HG03045 (cell line): Measurements from ENCODE around the gene ELL.

Experiments
- ATAC-seq: cut with Tn5 transposase; IDR thresholded peaks from one replicate; pipeline ENCODE4 v1.9.1; 2021; ENCODE audit warnings: mild to moderate bottlenecking, moderate library complexity; ENCODE audit not compliant: unreplicated experiment

The ELL gene

GRCh38 chr19:18449552-18449951, 72.3 kb downstream of the ELL start:
- no peak for ATAC-seq

DNA sequence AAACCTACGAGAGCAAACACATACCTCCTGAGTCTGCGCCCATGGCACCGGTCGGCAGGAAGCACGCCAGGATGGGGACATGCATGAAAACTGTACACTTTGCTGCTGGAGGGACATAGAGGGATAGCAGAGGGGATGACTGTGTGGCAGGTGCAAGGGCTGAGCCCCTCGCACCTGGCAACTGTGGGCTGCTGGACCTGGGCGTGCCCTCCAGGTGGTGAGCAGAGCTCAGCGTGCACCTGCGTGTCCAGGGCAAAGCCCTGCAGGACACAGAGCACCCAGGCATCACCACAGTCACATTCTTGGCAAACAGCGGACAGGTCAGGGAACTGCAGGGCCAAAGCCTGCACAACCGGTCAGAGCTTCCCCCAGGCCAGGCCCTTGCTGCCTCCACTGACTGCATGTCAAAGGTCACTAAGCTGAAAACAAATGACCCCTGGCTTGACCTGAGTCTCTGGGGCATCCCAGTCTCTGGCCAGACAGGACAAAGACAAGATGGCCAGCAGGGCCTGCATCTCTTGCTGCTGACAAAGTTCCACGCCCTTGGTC, 75.0 kb downstream of the ELL start:
- ATAC-seq = no peak

DNA sequence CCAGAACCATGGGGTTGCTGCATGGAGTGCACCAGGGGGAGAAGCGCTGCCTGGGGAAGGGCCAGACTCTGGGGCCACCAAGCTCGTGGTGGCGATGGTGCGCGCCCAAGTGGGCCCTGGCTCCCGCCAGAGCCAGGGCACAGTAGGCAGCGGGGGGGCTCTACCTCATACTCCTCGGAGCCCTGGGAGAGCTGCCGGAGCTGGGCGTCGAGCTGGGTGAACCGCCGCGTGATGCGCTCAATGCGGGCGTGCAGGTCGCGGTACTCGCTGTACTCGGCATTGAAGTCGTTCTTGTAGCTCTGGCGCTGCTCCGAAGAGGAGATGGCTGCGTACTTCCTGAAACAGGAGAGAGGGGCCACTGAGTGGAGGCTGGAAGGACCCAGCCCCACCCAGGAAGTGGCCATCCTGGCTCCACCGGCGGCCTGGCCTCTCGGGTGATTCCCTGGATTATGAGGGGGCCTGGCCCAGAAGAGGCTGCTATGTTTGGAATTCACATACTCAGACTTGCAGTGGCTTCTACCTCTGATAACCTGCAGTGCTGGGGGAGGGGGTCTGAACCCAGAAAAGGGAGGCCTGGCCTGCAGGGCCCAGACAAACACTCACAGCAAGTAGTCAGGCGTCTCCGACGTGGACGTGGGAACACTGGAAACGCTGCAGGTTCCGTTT, 75.6 kb downstream of the ELL start:
- no peak for ATAC-seq

GRCh38 chr19:18445262-18445948, 76.5 kb downstream of the ELL start:
- ATAC-seq = no peak

DNA sequence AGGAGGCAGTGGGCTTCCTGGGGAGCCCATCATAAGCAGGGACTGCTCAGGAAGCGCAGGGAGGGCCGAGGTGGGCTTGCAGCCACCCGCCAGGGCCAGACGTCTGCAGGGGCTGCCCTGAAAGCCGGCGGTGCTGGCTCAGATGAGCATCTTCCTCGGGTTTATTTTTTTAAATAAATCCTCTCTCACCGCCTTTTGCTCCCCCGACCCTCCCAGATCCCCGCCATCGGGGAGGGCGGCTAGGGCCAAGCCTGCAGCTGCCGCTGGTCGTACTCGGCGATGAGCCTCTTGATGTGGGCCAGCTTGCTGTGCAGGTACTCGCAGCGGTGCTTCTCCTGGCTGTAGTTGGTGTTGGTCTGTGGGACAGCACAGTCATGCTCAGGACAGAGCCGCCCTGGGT, 77.4 kb downstream of the ELL start:
- no peak for ATAC-seq

GRCh38 chr19:18443831-18444230, 78.0 kb downstream of the ELL start:
- no peak for ATAC-seq

DNA sequence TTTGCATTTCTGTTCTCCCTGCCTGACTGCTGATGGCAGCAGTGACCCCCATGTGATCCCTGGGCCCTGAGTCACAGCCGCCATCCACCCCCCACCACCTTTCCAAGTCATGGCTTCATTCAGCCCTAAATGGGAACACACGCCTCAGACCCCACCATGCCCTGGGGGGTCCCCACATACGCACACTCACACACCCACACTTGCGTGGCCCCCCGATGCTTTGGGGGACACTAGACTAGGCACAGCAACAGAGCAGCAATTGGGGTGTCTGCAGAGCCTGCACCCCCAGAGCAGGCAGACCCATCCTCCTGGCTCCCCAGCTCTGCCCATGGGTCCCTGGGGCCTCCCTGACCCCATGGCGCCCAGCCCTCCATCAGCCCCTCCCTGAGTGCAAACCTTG, 78.5 kb downstream of the ELL start:
- no peak for ATAC-seq

DNA sequence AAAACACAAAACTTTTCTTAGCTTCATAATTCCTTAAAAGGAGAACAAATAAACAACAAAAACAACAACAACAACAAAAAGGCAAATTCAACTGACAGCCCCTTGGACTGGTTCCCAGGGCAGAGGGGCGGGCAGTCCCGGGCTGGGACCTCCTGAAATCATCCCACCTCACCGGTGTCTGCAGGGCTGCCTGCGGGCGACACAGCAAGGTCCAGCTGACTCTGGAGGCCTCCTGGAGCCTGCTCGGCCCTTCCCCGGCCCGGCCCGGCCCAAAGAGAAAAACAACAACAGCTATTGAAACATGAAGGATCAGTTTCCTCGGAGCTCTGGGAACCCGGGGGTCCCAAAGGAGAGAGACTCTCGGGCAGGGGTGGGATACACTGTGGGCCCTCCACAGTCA, 78.9 kb downstream of the ELL start:
- ATAC-seq = no peak

- ATAC-seq = no peak
Measured at GRCh38 chr19:18441804-18442788, 79.8 kb downstream of the ELL start.

DNA sequence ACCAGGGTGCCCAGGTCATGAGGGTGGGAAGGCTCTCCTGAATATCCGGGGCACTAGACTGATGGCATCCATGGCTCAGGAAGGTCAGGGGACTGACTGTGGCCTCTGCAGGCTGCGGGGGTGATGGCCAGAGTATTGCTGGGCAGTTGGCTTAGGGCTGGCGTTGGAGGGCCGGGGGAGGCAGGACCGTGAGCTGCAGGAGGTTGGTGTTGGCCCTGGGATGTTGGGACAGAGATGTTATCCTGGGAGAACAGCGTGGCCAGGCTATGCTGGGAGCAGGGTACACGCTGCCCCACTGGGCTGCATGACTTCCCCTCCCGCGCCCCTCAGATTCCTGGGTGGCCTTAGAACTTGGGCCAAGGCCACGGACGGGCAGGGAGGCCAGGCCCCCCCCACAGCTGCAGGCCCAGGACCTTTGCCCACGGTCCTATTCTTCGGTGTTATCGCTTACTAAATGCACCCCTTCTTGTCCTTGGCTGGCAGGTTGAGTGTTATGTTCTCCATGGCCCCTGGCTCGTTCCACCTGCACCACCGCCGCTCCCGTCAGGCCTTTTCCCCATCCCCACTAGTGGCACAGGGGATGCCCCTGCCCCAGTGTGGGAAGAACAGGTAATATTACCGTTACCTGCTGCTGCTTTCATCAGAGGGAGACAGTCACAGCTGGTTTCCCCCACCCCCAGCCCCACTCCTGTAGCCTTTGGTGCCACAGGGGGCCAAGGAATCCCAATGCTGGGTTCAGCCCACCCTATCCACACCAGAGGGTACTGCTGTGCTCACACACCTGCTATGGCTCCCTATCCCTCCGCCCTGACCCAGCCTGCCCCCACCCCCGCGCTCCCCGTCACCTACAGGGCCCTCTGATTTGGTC, 80.7 kb downstream of the ELL start:
- ATAC-seq = no peak

DNA sequence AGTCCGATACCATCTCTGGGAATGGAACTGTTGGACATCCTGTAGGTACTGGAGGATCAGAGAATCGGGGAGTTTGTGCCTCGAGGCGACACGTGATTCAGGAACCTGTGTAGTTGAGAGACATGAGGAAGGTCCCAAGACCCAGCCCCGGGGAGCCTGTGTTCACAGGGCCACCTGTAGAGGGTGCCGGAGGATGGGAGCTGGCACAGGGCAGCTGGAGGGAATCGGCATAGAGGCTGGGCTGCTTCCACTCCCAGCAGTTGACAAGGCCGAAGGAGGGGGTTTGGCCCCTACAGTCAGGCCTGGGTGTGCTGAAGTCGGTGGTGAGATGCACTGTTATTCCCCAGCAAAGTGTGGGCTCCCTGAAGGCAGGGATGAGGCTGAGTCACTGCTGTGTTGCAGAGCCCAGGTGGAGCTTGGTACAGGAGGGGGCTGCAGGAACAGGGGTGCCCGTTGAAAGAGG, 81.4 kb downstream of the ELL start:
- no peak for ATAC-seq

DNA sequence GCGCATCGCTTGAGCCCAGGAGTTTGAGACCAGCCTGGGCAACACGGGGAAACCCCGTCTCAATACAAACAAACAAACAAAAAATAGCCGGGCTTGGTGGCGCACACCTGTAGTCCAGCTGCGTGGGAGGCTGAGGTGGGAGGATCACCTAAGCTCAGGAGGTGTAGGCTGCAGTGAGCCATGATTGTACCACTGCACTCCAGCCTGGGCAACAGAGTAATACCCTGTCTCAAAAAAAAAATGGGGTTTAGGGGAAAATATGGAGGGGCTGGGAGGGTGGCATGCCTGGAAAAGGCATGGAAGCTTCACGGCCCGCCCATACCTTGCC, 82.0 kb downstream of the ELL start:
- ATAC-seq = no peak

DNA sequence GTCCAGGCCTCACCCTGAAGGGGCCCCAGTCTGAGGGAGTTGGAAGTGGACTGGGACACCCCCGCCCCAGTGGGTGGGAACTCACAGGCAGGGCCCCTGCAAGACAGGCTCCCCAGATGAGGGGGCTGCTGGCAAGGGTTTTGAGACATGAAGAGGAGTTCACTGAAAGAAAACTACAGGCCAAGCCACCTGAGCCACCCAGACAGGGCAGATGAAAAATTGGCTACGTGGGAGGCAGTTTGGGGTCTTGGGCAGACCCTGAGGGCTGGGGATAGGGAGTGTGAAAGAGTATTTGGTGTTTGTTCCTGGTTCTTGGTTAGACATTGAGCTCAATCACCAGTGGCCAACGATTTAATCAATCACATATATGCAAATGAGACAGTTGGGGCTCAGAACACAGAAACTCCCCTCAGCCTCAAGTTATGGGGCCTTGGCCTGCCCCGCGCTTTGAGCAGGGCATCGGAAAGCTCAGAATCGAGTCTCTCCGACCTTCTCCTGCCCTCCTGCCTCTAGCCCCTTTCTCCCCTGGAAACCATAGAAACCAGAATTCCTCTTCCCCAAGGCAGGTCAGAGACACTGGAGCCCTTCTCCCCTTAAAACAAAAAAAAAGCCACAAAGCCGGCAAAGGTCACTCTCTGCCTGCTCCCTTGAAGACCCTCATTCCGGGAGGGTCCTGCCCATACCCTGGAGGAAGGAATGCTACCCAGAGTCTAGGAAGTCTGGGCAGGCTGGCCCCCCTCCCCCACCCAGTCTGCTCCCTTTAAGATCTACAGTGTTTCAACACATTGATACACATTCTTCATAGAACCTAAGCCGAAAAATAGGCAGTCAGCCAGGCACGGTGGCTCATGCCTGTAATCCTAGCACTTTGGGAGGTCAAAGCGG, 82.6 kb downstream of the ELL start:
- ATAC-seq = no peak

- no peak for ATAC-seq
Measured at GRCh38 chr19:18438331-18439024, 83.4 kb downstream of the ELL start.

GRCh38 chr19:18437491-18438330, 84.2 kb downstream of the ELL start, which contains the start of gene ISYNA1:
TSS of gene ISYNA1 (minus strand) at chr19:18438133. CDS start at chr19:18437979, 154 bp downstream.
- ATAC-seq = no peak

- ATAC-seq = peak; percentile 44
Measured at GRCh38 chr19:18436671-18437490, 85.0 kb downstream of the ELL start.
